HepG2 (cell line): Measurements from ENCODE around the gene ABCG4. TPM values are rescaled to one million over a fixed set of nuclear protein-coding genes. Genes with fewer than 3 reads are reported as not detected.

ENCODE experiments used
- ATAC-seq: fragments of 200-7000 bp; cut with Tn5 transposase; 3 replicates; pipeline ENCODE4 v1.9.1; 2020; ENCODE audit warnings: mild to moderate bottlenecking, moderate library complexity
- BruUV-seq: library from RNA; stranded (reverse); fragments of 400-500 nt; replicated peaks from 2 replicates; lab custom pipeline; 2021; lab: Mats Ljungman, UMichigan
- CTCF ChIA-PET: fragments of 300-600 bp; formaldehyde crosslinking; extraction: SDS; loops from one replicate; lab custom pipeline; 2021; ENCODE audit warnings: low total read pairs, inconsistent platforms, low intra/inter-chr PET ratio; lab: Yijun Ruan, JAX
- POLR2A ChIA-PET: fragments of 350-600 bp; sonication (Branson Sonifier 250); formaldehyde crosslinking; loops from one replicate; lab custom pipeline; 2020; ENCODE audit warnings: antibody characterized with exemption, inconsistent platforms; lab: Yijun Ruan, JAX
- DNase-seq: peaks from one replicate; pipeline ENCODE4 v3.0.0-alpha.2; 2015; ENCODE audit warnings: low spot score
- FAIRE-seq: peaks from 3 replicates; lab custom pipeline; 2011; peaks lifted over from hg19 to GRCh38; lab: Jason Lieb, UNC
- H2AFZ ChIP-seq: one replicate; pipeline ENCODE4 v1.6.1; 2011; ENCODE audit warnings: low read length, inconsistent platforms
- H3K27ac ChIP-seq: fragments of 300-600 bp; 3 replicates; pipeline ENCODE4 v1.8.0; 2011; ENCODE audit warnings: mixed run types, mild to moderate bottlenecking, mixed read lengths, low read length, inconsistent platforms; ENCODE audit not compliant: insufficient read depth; ENCODE audit errors: extremely low read length
- H3K27me3 ChIP-seq, 2 experiments: fragments of 200-600 bp in 1 of 2; 2 replicates in 1 of 2; 3 replicates in 1 of 2; pipeline versions ENCODE4 v1.6.0 to v1.8.0; 2011; ENCODE audit warnings: low read length in 2 of 2, mild to moderate bottlenecking in 2 of 2, moderate library complexity in 2 of 2, inconsistent platforms in 1 of 2; ENCODE audit not compliant: insufficient read depth in 2 of 2, control insufficient read depth in 1 of 2
- H3K36me3 ChIP-seq, 2 experiments: fragments of 200-600 bp in 1 of 2; replicated peaks in 1 of 2; 2 replicates in 1 of 2; 3 replicates in 1 of 2; pipeline versions ENCODE4 v1.5.1 to v1.8.0; 2011; ENCODE audit warnings: low read length in 2 of 2, inconsistent platforms in 1 of 2; ENCODE audit not compliant: insufficient read depth in 2 of 2, control insufficient read depth in 1 of 2
- H3K4me1 ChIP-seq: 2 replicates; pipeline ENCODE4 v1.5.1; 2012; ENCODE audit warnings: low read length, inconsistent platforms; ENCODE audit not compliant: insufficient read depth
- H3K4me2 ChIP-seq: 2 replicates; pipeline ENCODE4 v1.6.0; 2011; ENCODE audit warnings: low read depth, low read length, inconsistent platforms
- H3K4me3 ChIP-seq, 3 experiments: fragments of 200-600 bp in 1 of 3; sonication (generic), shearing (Covaris generic) in 1 of 3; replicated peaks in 1 of 3; 2 replicates each; pipeline ENCODE4 v1.5.1; 2011 to 2016; ENCODE audit warnings: low read length in 3 of 3, inconsistent platforms in 2 of 3, low read depth in 2 of 3, mild to moderate bottlenecking in 2 of 3, control low read depth in 1 of 3, mixed read lengths in 1 of 3; ENCODE audit not compliant: insufficient read depth in 1 of 3
- H3K79me2 ChIP-seq: one replicate; pipeline ENCODE4 v1.6.1; 2011; ENCODE audit warnings: low read length, inconsistent platforms; ENCODE audit not compliant: insufficient read depth
- H3K9ac ChIP-seq: 2 replicates; pipeline ENCODE4 v1.6.0; 2011; ENCODE audit warnings: mild to moderate bottlenecking, low read depth, low read length, inconsistent platforms; ENCODE audit not compliant: insufficient read depth
- H3K9me3 ChIP-seq: 2 replicates; pipeline ENCODE4 v1.5.1; 2012; ENCODE audit warnings: mild to moderate bottlenecking, low read length
- H4K20me1 ChIP-seq: 2 replicates; pipeline ENCODE4 v1.6.0; 2011; ENCODE audit warnings: inconsistent platforms, mild to moderate bottlenecking, low read length, moderate library complexity; ENCODE audit not compliant: insufficient read depth
- BORCS8-MEF2B ChIP-seq: sonication (generic); formaldehyde crosslinking; IDR thresholded peaks from 2 replicates; pipeline ENCODE4 v1.8.0; 2022; ENCODE audit warnings: mild to moderate bottlenecking, missing genetic modification reagents
- ETS1 ChIP-seq: sonication (generic); formaldehyde crosslinking; IDR thresholded peaks from 2 replicates; pipeline ENCODE4 v1.4.0; 2020; ENCODE audit warnings: missing genetic modification reagents
- GMEB2 ChIP-seq: IDR thresholded peaks from 2 replicates; pipeline ENCODE4 v1.6.1; 2016; ENCODE audit warnings: missing biosample characterization, missing genetic modification reagents, low read depth
- IRX3 ChIP-seq: sonication (generic); formaldehyde crosslinking; IDR thresholded peaks from 2 replicates; pipeline ENCODE4 v1.8.1; 2023; ENCODE audit warnings: mild to moderate bottlenecking, low read depth, missing genetic modification reagents, borderline replicate concordance
- NPAS2 ChIP-seq: sonication (generic); formaldehyde crosslinking; IDR thresholded peaks from 2 replicates; pipeline ENCODE4 v1.8.0; 2022; ENCODE audit warnings: mild to moderate bottlenecking, missing genetic modification reagents, borderline replicate concordance
- SP140L ChIP-seq: sonication (generic); formaldehyde crosslinking; IDR thresholded peaks from 2 replicates; pipeline ENCODE4 v1.4.0; 2020; ENCODE audit warnings: missing genetic modification reagents, borderline replicate concordance
- ZFYVE20 ChIP-seq: sonication (generic); formaldehyde crosslinking; IDR thresholded peaks from 2 replicates; pipeline ENCODE4 v1.8.0; 2023; ENCODE audit warnings: low read depth, mild to moderate bottlenecking, moderate library complexity, missing genetic modification reagents, borderline replicate concordance
- ZNF350 ChIP-seq: sonication (generic); formaldehyde crosslinking; IDR thresholded peaks from 2 replicates; pipeline ENCODE4 v1.4.0; 2020; ENCODE audit warnings: mild to moderate bottlenecking, low read depth, missing genetic modification reagents, borderline replicate concordance
- ZNF441 ChIP-seq: sonication (generic); formaldehyde crosslinking; IDR thresholded peaks from 2 replicates; pipeline ENCODE4 v1.7.0; 2021; ENCODE audit warnings: missing genetic modification reagents, borderline replicate concordance
- ZNF576 ChIP-seq: sonication (generic); formaldehyde crosslinking; IDR thresholded peaks from 2 replicates; pipeline ENCODE4 v1.4.0; 2020; ENCODE audit warnings: mild to moderate bottlenecking, missing genetic modification reagents
- ZNF737 ChIP-seq: sonication (generic); formaldehyde crosslinking; IDR thresholded peaks from 2 replicates; pipeline ENCODE4 v1.5.0; 2020; ENCODE audit warnings: missing genetic modification reagents, mild to moderate bottlenecking, borderline replicate concordance
- ZNF891 ChIP-seq: sonication (generic); formaldehyde crosslinking; IDR thresholded peaks from 2 replicates; pipeline ENCODE4 v1.5.0; 2020; ENCODE audit warnings: mild to moderate bottlenecking, missing genetic modification reagents
- WGBS: methylation state at CpG from one replicate; pipeline ENCODE4 v1.1.6; 2017; ENCODE audit warnings: low lambda C conversion rate; 5-methylcytosine and 5-hydroxymethylcytosine counted together
- in situ Hi-C: cut with HindIII; loops from 2 replicates; pipeline ENCODE4 v1.10.0; 2017; ENCODE audit warnings: low pct_unique_long_range_greater_than_20kb; ENCODE audit not compliant: extremely low pct_ligation_motif_present
- intact Hi-C: fragments of 100-400 bp; cut with micrococcal nuclease; formaldehyde crosslinking; loops from one replicate; pipeline ENCODE4 v1.10.0; 2022; ENCODE audit not compliant: unreplicated experiment
- polyA plus RNA-seq, 8 experiments: library from polyadenylated mRNA; depleted of rRNA in 3 of 8; stranded (reverse) in 7 of 8; unstranded in 1 of 8; fragments of >200 nt; fragmentation: Illumina TruSeq in 4 of 8; extraction: Trizol in 4 of 8; gene quantifications; 2 replicates each; pipeline versions ENCODE4 v1.2.1 to v1.2.3, GENCODE V29; 2011 to 2016; ENCODE audit warnings: low read depth in 4 of 8, missing spikeins in 1 of 8, mixed read lengths in 1 of 8; ENCODE audit not compliant: insufficient read depth in 1 of 8
- total RNA-seq, 5 experiments: library from RNA; depleted of rRNA; stranded (reverse); fragments of >200 nt; fragmentation: Illumina TruSeq; extraction: Trizol; gene quantifications; 2 replicates each; pipeline ENCODE4 v1.2.3, GENCODE V29; 2016; ENCODE audit warnings: low read depth in 1 of 5

The ABCG4 gene
- total and polyA plus RNA-seq, 2 of the 13 experiments (the other 11 are each of a cell fraction or from before 2014, with no cell fraction given), result not detected

GRCh38 chr11:119189393-119189792 is 40.5 kb downstream of the ABCG4 start:
- DNase-seq (no peak), ATAC-seq (no peak), FAIRE-seq (no peak)
- intact Hi-C loops, result no loop called here
- ChIA-PET CTCF (no interaction called here), POLR2A (no interaction called here)
- WGBS, result 58% methylated on average over 4 of the region's 4 CpGs
- H4K20me1 ChIP-seq, result no peaks in the 10 kb centered on the region
- no peak overlapping the region for H3K27ac ChIP-seq
- H3K4me2 ChIP-seq, result no peak overlapping the region
- no peak overlapping the region for H3K4me3 ChIP-seq
- H3K9me3 ChIP-seq, result no peaks in the 10 kb centered on the region
- H3K4me1 ChIP-seq, result peaks cover 33% of the 10 kb centered on the region
- no peak for TF ChIP-seq NPAS2 (CRISPR knock-in tag)
- no peak for TF ChIP-seq ZNF441 (CRISPR knock-in tag)
- TF ChIP-seq IRX3, result no peak
- TF ChIP-seq ZNF576 (CRISPR knock-in tag), result no peak
- no peak for TF ChIP-seq ETS1 (CRISPR knock-in tag)
- TF ChIP-seq ZNF350 (CRISPR knock-in tag), result no peak
- no peak for TF ChIP-seq SP140L (CRISPR knock-in tag)
- no peak for TF ChIP-seq GMEB2 (CRISPR knock-in tag)
- no peak for TF ChIP-seq ZNF737 (CRISPR knock-in tag)
- no peak for TF ChIP-seq ZFYVE20
- no peak for TF ChIP-seq ZNF891
- TF ChIP-seq BORCS8-MEF2B (CRISPR knock-in tag), result no peak
- no peak overlapping the region for H3K9ac ChIP-seq
- no peaks in the 10 kb centered on the region for H3K36me3 ChIP-seq
- in situ Hi-C loops, result no loop called here
- peaks cover 3 to 16% of the 10 kb centered on the region in 2 experiments for H3K27me3 ChIP-seq
- no peaks in the 10 kb centered on the region for H3K79me2 ChIP-seq
- BruUV-seq, result no TSS peak
- H2AFZ ChIP-seq, result no peak overlapping the region
